ENCODE measurements around the gene NDUFV1. TPM values are rescaled to one million over a fixed set of nuclear protein-coding genes. Genes with fewer than 3 reads are reported as not detected.

Gene NDUFV1
- total RNA-seq, 1 donor from 2014 or later = 121 TPM

DNA sequence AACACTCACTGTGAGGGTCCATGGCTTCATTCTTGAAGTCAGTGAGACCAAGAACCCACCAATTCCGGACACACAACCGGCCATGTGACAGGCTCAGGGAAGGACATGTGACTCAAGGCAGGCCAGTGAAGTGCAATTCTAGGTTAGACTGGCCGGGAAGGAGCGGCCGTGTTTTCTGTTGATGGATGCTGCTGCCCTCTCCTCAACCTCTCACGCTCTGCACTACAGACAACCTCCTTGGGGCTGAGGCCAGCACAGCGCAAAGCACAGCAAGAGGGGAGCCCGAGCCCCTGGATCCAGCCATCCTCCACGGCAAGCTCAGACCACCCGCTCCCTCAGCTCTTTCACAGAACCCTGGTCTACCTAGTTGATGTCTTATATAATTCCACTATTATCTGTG is 20.2 kb downstream of the NDUFV1 start:
- no peak overlapping the region for H3K27ac Mint-ChIP-seq (ENCODE audit: unreplicated experiment)

GRCh38 chr11:67627441-67627811 is 20.7 kb downstream of the NDUFV1 start:
- TF ChIP-seq, protein P1, sequence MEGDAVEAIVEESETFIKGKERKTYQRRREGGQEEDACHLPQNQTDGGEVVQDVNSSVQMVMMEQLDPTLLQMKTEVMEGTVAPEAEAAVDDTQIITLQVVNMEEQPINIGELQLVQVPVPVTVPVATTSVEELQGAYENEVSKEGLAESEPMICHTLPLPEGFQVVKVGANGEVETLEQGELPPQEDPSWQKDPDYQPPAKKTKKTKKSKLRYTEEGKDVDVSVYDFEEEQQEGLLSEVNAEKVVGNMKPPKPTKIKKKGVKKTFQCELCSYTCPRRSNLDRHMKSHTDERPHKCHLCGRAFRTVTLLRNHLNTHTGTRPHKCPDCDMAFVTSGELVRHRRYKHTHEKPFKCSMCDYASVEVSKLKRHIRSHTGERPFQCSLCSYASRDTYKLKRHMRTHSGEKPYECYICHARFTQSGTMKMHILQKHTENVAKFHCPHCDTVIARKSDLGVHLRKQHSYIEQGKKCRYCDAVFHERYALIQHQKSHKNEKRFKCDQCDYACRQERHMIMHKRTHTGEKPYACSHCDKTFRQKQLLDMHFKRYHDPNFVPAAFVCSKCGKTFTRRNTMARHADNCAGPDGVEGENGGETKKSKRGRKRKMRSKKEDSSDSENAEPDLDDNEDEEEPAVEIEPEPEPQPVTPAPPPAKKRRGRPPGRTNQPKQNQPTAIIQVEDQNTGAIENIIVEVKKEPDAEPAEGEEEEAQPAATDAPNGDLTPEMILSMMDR (IDR thresholded peaks at IDR 0.05) = no peak
- Mint-ChIP-seq H3K4me3 (ENCODE audit: unreplicated experiment) (no peak overlapping the region), H3K36me3 (ENCODE audit: low read depth) (no peaks in the 10 kb centered on the region), H3K9me3 (ENCODE audit: low read depth) (no peaks in the 10 kb centered on the region), H3K27ac (ENCODE audit: unreplicated experiment) (no peak overlapping the region), H3K4me1 (ENCODE audit: low read depth) (peaks cover 5% of the 10 kb centered on the region), H3K27me3 (ENCODE audit: low read depth) (no peaks in the 10 kb centered on the region)
- DNase-seq (ENCODE audit: low spot score) = peak; percentile 79

More for the DNA sequence above, 20.2 kb downstream of the NDUFV1 start:
- no peak for DNase-seq (ENCODE audit: low spot score)
- no peak overlapping the region for H3K4me3 Mint-ChIP-seq (ENCODE audit: unreplicated experiment)
- peaks cover 5% of the 10 kb centered on the region for H3K4me1 Mint-ChIP-seq (ENCODE audit: low read depth)
- no peaks in the 10 kb centered on the region for H3K36me3 Mint-ChIP-seq (ENCODE audit: low read depth)
- no peaks in the 10 kb centered on the region for H3K27me3 Mint-ChIP-seq (ENCODE audit: low read depth)
- TF ChIP-seq, protein P1 (IDR thresholded peaks at IDR 0.05) = no peak
- no peaks in the 10 kb centered on the region for H3K9me3 Mint-ChIP-seq (ENCODE audit: low read depth)

DNA sequence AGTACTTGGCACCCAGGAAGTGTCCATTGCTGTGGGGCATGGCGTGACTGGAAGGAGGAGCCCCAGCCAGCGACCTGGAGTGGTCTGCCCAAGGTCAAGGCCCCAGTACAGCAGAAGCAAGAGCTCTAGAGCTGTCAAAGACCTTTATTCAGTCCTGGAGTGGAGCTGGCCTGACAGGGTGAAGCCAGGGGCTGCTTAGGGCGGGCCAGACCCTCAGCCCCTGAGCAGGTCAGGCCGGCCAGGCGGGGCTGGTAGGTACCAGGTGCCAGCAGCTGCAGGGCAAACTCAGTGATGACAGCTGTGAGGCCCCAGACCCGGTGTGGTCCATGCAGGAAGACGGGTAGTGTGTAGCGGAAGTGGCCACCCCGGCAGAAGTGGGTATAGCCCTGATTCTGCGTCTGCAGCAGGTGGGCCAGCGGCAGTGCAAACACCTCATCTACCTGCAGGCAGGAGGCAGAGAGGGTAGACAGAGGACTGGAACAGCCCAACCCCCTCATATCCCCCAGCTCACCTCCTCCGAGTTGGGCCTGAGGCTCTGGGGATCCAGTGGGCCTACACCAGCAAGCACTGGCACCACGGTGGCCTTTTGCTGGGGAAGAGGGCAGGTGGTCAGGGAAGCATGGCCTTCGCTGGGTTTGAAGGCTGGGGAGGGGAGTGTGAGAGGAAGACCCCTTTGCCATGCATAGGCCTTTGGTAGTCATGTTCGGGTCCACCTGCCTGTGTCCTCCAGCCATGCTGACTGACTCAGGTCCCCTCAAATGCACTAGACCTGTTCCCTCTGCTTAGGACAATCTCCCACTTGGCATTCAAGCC is 21.3 kb downstream of the NDUFV1 start:
- Mint-ChIP-seq H3K4me3 (ENCODE audit: unreplicated experiment) (no peak overlapping the region), H3K27ac (ENCODE audit: unreplicated experiment) (no peak overlapping the region), H3K4me1 (ENCODE audit: low read depth) (peaks cover 5% of the 10 kb centered on the region), H3K27me3 (ENCODE audit: low read depth) (no peaks in the 10 kb centered on the region), H3K36me3 (ENCODE audit: low read depth) (no peaks in the 10 kb centered on the region), H3K9me3 (ENCODE audit: low read depth) (no peaks in the 10 kb centered on the region)
- peak; percentile 83 for DNase-seq (ENCODE audit: low spot score)
- TF ChIP-seq, protein P1 (IDR thresholded peaks at IDR 0.05) = no peak

DNA sequence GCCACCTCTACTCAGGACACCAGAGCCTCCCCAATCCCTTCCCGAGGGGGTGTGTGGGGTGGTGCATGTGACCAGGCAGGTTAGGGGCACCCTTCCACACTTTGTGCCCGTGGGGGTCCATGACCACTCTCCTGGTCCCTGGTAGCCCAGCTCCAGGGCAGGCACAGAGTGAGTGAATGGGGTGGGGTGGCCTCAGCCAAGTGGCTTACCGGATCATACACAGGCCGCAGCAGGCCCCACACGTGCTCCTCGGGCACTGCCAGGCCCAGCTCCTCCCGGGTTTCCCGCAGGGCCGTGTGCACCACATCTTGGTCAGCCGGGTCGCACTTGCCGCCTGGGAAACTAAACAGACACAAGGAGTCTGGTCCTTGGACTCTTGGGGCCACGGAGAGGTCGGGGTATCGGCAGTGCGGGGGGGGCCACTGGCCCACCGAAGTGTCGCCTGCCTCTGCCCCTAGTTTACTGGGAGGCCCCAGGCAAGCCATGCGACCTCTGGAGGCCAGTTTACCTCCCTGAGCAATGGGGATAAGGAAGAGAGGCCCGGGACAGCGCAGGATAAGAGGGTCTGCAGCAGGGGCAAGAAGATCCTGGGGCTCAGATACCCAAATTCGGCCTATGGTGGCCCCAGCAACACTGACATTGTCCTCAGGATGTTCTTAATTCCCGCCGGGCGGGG is 22.1 kb downstream of the NDUFV1 start:
- Mint-ChIP-seq H3K36me3 (ENCODE audit: low read depth) (no peaks in the 10 kb centered on the region), H3K27ac (ENCODE audit: unreplicated experiment) (no peak overlapping the region), H3K27me3 (ENCODE audit: low read depth) (no peaks in the 10 kb centered on the region), H3K4me1 (ENCODE audit: low read depth) (peaks cover 5% of the 10 kb centered on the region), H3K4me3 (ENCODE audit: unreplicated experiment) (peak overlapping the region; percentile 72), H3K9me3 (ENCODE audit: low read depth) (no peaks in the 10 kb centered on the region)
- peak; percentile 74 for DNase-seq (ENCODE audit: low spot score)
- TF ChIP-seq, protein P1 (IDR thresholded peaks at IDR 0.05) = no peak

GRCh38 chr11:67629386-67630227 is 22.9 kb downstream of the NDUFV1 start, which contains the start of gene NUDT8:
Gene NUDT8, minus strand, starts transcription at chr11:67629937. Its CDS starts 26 bp downstream, at chr11:67629911.
- TF ChIP-seq, protein P1 (IDR thresholded peaks at IDR 0.05) = peak; percentile 96
- peaks cover 5% of the 10 kb centered on the region for H3K4me1 Mint-ChIP-seq (ENCODE audit: low read depth)
- no peaks in the 10 kb centered on the region for H3K27me3 Mint-ChIP-seq (ENCODE audit: low read depth)
- H3K4me3 Mint-ChIP-seq (ENCODE audit: unreplicated experiment) = peak within 1 kb of the TSS; percentile 78
- H3K36me3 Mint-ChIP-seq (ENCODE audit: low read depth) = no peaks in the 10 kb centered on the region
- DNase-seq (ENCODE audit: low spot score) = peak; percentile 94
- no peaks in the 10 kb centered on the region for H3K9me3 Mint-ChIP-seq (ENCODE audit: low read depth)
- peak within 1 kb of the TSS; percentile 89 for H3K27ac Mint-ChIP-seq (ENCODE audit: unreplicated experiment)
